Astrocyte of the spinal cord (primary cell): ENCODE results near the gene CPT1C.

Experiments used
- DNase-seq: peaks from one replicate; pipeline ENCODE4 v3.0.0; 2011; ENCODE audit warnings: low read depth, low spot score
- H3K4me3 ChIP-seq: 2 replicates; pipeline ENCODE4 v1.5.1; 2011; ENCODE audit warnings: low read depth, mild to moderate bottlenecking, low read length, moderate library complexity
- CTCF ChIP-seq: IDR thresholded peaks from 2 replicates; pipeline ENCODE4 v1.5.1; 2012; ENCODE audit warnings: low read depth, mild to moderate bottlenecking, low read length, inconsistent platforms
- in situ Hi-C: cut with HindIII; loops from 2 replicates; pipeline ENCODE4 v1.10.0; 2017; ENCODE audit warnings: low sequenced_read_pairs

Gene CPT1C

GRCh38 chr19:49681830-49682229, 9.1 kb upstream of the CPT1C start:
- no peak for TF ChIP-seq CTCF
- no peak for DNase-seq
- no peak overlapping the region for H3K4me3 ChIP-seq
- in situ Hi-C loops: no loop called here

DNA sequence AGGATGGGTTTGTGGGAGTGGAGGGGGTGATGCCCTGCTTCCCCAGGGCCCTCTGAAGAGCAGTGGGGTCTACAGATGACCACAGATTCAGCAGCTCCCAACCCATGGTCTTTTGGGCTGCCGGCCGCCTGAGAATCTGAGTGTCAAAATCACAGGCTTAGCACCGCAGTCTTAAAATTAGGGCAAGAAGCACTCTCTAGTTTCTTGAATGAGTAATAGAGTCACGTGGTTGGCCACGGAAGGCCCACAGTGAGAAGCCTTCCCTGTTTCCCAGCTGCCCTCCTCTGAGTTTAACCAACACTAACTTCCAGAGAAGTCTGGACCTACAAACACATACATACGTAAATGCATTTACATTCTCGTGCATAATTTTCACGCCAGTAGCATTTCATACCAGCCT, 8.6 kb upstream of the CPT1C start:
- no peak for TF ChIP-seq CTCF
- H3K4me3 ChIP-seq: no peak overlapping the region
- DNase-seq: no peak
- in situ Hi-C loops: no loop called here

- DNase-seq: no peak
- no peak for TF ChIP-seq CTCF
- no peak overlapping the region for H3K4me3 ChIP-seq
- in situ Hi-C loops: no loop called here
Observed at GRCh38 chr19:49683814-49684250, 7.1 kb upstream of the CPT1C start.

DNA sequence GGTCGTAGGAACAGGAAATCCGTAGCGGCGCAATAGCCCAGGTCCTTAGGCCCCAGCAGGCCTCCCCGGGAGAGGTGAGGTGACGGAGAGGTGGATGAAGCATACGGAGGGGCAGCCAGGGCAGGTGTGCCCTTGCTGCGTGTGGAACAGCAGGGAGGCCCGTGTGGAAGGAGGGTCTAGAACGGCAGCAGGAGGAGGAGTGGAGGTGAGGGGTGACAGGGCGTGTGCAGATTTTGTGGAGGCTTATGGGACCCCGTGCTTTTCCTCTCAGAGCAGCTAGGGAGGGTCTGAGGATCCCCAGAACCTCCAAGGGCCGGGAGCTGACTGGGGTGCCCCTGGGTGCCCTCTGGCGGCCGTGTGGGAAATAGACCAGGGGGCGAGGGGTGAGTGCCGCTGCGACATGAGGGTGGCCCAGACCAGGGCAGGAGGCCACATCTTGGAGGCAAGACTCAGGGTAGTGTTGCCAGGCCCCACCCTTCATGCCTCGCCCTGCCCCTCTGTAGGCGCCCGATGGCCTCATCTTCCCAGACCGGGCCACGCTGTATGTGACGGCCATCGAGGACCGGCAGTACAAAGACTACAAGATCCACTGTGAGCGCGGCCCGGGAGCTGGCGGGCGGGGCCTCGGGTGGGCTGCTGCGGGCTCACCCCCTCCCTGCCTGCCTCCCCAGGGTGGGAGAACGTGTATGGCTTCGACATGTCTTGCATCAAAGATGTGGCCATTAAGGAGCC, 6.5 kb upstream of the CPT1C start:
- peak; percentile 57 for TF ChIP-seq CTCF
- H3K4me3 ChIP-seq: no peak overlapping the region
- in situ Hi-C loops: no loop called here
- no peak for DNase-seq

- in situ Hi-C loops: no loop called here
- no peak for DNase-seq
- no peak overlapping the region for H3K4me3 ChIP-seq
- TF ChIP-seq CTCF: no peak
Observed at GRCh38 chr19:49684983-49685553, 5.8 kb upstream of the CPT1C start.

DNA sequence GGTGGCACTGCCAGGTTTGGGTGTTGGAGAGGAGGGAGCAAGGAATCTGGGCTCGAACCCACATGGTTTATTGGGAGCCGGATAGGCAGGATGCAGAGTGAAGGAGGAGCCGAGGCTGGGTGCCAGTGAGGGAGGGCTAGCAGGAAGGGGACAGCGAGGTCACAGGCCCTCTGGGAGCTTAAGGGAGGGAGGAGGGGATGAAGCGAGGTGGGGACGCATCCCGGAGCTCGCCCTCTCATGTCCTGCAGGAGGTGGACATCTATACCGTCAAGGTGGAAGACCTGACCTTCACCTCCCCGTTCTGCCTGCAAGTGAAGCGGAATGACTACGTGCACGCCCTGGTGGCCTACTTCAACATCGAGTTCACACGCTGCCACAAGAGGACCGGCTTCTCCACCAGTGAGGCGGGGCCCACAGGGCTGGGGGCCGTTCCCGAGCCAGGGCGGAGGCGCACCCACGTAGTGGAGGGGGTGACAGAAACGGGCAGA, 5.0 kb upstream of the CPT1C start:
- in situ Hi-C loops: no loop called here
- TF ChIP-seq CTCF: no peak
- DNase-seq: no peak
- H3K4me3 ChIP-seq: no peak overlapping the region
